Measurements from ENCODE around the gene TIMM21. TPM values are rescaled to one million over a fixed set of nuclear protein-coding genes. Genes with fewer than 3 reads are reported as not detected.

TIMM21 gene
- total RNA-seq, 1 donor from 2014 or later = 28.4 TPM

- Histone ChIP-seq H3F3A (ENCODE audit: low read depth) (no peaks in the 10 kb centered on the region), H3K4me1 (no peaks in the 10 kb centered on the region), H3K4me2 (no peak overlapping the region), H2AFZ (replicated peaks) (no peak overlapping the region), H3K27me3 (no peaks in the 10 kb centered on the region), H3K27ac (no peak overlapping the region), H3K36me3 (no peaks in the 10 kb centered on the region), H3K79me2 (ENCODE audit: low read depth) (no peaks in the 10 kb centered on the region), H3K4me3 (no peak overlapping the region), H3K9ac (no peak overlapping the region), H3K9me3 (ENCODE audit: low read depth) (no peaks in the 10 kb centered on the region), H4K20me1 (ENCODE audit: low read depth) (no peaks in the 10 kb centered on the region)
- no peak for DNase-seq (ENCODE audit: low spot score)
- no peak overlapping the region for H3K4me3 Mint-ChIP-seq
- no peak overlapping the region for H3K27ac Mint-ChIP-seq
- no peaks in the 10 kb centered on the region for H3K4me1 Mint-ChIP-seq
- H3K27me3 Mint-ChIP-seq (ENCODE audit: insufficient read depth, low read depth) = peaks cover 4% of the 10 kb centered on the region
- H3K9me3 Mint-ChIP-seq = no peaks in the 10 kb centered on the region
- TF ChIP-seq CTCF (IDR thresholded peaks at IDR 0.05) (no peak), EZH2phosphoT487 (IDR thresholded peaks at IDR 0.05) (no peak), EZH2 (IDR thresholded peaks at IDR 0.05) (no peak)
- H3K36me3 Mint-ChIP-seq = no peaks in the 10 kb centered on the region
Measured at GRCh38 chr18:74171910-74172606, 23.7 kb downstream of the TIMM21 start.

DNA sequence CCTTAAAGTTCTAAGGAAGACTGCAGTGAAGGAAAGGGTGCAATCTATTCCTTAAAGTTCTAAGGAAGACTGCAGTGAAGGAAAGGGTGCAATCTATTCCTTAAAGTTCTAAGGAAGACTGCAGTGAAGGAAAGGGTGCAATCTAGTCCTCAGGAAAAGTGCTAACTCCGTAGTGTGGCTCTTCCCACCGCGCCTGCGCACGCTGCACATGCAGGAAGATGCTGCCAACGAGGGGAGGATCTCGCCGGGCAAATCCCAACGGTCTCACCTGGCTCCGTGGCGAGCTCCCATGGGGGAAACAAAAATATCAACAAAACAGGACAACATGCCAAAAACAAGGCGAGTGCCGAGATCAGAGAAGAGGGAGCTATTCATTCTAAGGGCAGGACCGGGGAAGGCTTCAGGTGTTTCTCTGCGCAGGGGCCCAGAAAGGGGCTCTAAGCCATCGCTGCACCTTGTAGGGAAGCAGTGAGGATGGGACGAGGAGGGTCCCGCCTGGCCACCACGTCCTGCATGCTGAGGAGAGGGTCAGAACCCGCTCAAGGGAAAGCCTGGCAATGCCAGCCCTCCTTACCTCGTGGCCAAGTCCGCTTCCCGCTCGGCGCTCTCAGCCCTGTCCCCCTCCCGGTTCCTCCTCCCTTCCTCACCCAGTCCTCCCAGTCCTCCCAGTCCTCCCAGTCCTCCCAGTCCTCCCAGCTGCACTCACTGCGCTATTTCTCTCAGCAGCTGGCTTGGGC, 24.5 kb downstream of the TIMM21 start:
- Histone ChIP-seq H3F3A (ENCODE audit: low read depth) (no peaks in the 10 kb centered on the region), H3K27ac (no peak overlapping the region), H3K9me3 (ENCODE audit: low read depth) (no peaks in the 10 kb centered on the region), H3K4me1 (no peaks in the 10 kb centered on the region), H3K79me2 (ENCODE audit: low read depth) (no peaks in the 10 kb centered on the region), H3K4me2 (no peak overlapping the region), H3K27me3 (no peaks in the 10 kb centered on the region), H3K36me3 (no peaks in the 10 kb centered on the region), H3K9ac (no peak overlapping the region), H3K4me3 (no peak overlapping the region), H2AFZ (replicated peaks) (no peak overlapping the region), H4K20me1 (ENCODE audit: low read depth) (no peaks in the 10 kb centered on the region)
- H3K36me3 Mint-ChIP-seq = no peaks in the 10 kb centered on the region
- no peaks in the 10 kb centered on the region for H3K4me1 Mint-ChIP-seq
- peaks cover 4% of the 10 kb centered on the region for H3K27me3 Mint-ChIP-seq (ENCODE audit: insufficient read depth, low read depth)
- no peaks in the 10 kb centered on the region for H3K9me3 Mint-ChIP-seq
- no peak for DNase-seq (ENCODE audit: low spot score)
- H3K4me3 Mint-ChIP-seq = no peak overlapping the region
- H3K27ac Mint-ChIP-seq = no peak overlapping the region
- TF ChIP-seq CTCF (IDR thresholded peaks at IDR 0.05) (no peak), EZH2 (IDR thresholded peaks at IDR 0.05) (no peak), EZH2phosphoT487 (IDR thresholded peaks at IDR 0.05) (no peak)

DNA sequence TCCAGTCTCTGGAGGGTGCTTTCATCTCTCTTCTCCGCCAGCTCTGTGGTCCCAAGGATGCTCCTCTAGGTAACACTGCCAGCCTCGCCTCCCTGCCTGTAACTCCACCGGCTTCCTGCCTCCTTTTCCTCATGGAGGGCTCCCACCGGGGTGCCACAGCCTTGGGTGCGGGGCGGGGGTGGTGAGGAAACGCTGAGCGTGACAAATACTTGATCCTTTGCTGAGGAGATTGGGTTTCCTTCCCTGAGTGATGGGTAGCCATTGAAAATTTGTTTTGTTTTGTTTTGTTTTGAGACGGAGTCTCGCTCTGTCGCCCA, 25.1 kb downstream of the TIMM21 start:
- no peak for DNase-seq (ENCODE audit: low spot score)
- H3K36me3 ChIP-seq = no peaks in the 10 kb centered on the region
- H3K27ac ChIP-seq = no peak overlapping the region
- TF ChIP-seq EZH2phosphoT487 (IDR thresholded peaks at IDR 0.05) (no peak), EZH2 (IDR thresholded peaks at IDR 0.05) (no peak), CTCF (IDR thresholded peaks at IDR 0.05) (no peak)
- no peaks in the 10 kb centered on the region for H3K9me3 ChIP-seq (ENCODE audit: low read depth)
- Mint-ChIP-seq H3K4me3 (no peak overlapping the region), H3K9me3 (no peaks in the 10 kb centered on the region), H3K4me1 (no peaks in the 10 kb centered on the region), H3K27me3 (ENCODE audit: insufficient read depth, low read depth) (peaks cover 4% of the 10 kb centered on the region), H3K27ac (no peak overlapping the region), H3K36me3 (no peaks in the 10 kb centered on the region)
- H4K20me1 ChIP-seq (ENCODE audit: low read depth) = no peaks in the 10 kb centered on the region
- no peaks in the 10 kb centered on the region for H3K4me1 ChIP-seq
- no peaks in the 10 kb centered on the region for H3K27me3 ChIP-seq
- H3K79me2 ChIP-seq (ENCODE audit: low read depth) = no peaks in the 10 kb centered on the region
- no peak overlapping the region for H3K4me2 ChIP-seq
- no peaks in the 10 kb centered on the region for H3F3A ChIP-seq (ENCODE audit: low read depth)
- no peak overlapping the region for H2AFZ ChIP-seq (replicated peaks)
- H3K9ac ChIP-seq = no peak overlapping the region
- no peak overlapping the region for H3K4me3 ChIP-seq
